ENCODE measurements around the gene FAM13A.

Gene FAM13A

GRCh38 chr4:88719381-88719780 lies 337.6 kb downstream of the FAM13A start:
- DNase-seq (ENCODE audit: low read depth) = no peak

DNA sequence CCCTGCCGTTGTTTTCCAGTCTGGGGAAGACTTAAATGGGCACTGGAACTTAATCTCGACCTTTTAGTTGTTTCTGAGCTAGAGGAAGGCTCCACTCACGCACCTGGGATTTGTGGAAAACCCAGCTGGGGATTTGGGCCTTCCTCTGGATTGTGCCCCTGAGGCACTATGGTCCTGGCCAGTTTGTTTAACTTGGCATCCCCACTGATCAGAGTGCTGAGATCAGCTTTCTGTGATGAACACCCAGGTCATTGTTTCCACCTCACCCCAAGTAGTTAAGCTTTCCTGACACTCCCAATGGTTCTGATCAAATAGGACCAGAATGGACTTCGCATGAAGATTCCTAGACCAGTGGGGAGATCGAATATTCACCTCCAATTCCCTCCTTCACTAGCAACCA lies 338.9 kb downstream of the FAM13A start:
- no peak for DNase-seq (ENCODE audit: low read depth)

DNA sequence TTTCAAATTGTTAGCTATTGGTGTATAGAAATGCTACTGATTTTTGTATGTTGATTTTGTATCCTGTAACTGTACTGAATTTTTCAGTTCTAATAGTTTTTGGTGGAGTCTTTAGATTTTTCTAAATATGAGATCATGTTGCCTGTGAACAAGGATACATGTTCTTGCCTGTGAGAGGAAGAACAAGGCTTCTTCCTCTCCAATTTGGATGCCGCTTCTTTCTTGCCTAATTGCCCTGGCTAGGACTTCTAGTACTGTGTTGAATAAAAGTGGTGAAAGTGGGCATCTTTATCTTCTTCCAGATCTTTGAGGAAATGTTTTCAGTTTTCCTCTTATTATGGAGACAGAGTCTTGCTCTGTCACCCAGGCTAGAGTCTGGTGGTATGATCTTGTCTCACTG lies 343.2 kb downstream of the FAM13A start:
- no peak for DNase-seq (ENCODE audit: low read depth)

DNA sequence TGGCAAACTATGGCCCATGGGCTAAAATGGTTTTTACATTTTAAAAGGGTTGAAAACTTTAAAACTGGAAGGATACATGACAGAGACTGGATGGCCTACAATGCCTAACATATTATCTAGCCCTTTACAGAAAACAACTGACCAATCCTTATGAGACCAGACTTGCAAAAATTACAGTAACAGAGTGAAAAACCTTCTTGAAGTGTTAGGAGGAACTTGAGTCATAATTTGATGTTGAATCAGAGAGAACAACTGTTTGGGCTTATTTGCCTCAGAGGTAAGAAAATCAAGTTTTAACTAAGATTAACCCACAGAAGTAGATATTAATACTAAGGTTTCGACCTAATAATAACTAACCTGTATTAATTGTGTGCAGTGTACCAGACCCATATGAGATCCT lies 347.0 kb downstream of the FAM13A start:
- DNase-seq (ENCODE audit: low read depth) = no peak

DNA sequence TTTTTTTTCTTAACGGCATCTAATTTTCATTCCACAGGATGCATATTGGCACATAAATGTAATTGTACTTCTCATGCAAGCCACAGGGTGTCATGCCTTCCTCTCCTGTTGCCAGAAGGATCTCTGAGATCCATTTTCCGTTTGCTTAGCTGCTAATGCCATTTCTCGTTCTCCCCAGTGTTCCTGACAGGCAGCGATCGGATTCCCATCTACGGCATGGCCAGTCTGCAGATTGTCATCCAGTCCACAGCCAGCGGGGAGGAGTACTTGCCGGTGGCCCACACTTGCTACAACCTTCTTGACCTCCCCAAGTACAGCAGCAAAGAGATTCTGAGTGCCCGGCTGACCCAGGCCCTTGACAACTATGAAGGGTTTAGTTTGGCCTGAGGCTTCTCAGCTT lies 350.4 kb downstream of the FAM13A start:
- DNase-seq (ENCODE audit: low read depth) = no peak

- DNase-seq (ENCODE audit: low read depth) = no peak
These were observed 351.0 kb downstream of the FAM13A start for GRCh38 chr4:88705805-88706492.

DNA sequence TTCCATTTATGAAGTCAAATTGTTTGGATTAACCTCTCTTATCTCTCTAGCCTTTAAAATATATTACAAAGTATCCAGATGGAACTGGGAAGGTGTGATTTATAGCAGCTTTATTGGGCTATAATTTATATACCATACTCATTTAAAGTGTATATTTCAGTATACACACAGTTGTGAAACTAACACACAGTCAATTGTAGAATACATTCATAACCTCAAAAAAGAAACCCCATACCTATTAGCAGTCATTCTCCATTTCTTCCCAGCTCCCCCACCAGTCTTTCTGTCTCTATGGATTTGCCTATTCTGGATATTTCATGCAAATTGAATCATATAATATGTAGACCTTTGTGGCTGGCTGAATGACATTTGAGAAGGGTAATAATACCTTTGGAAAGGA lies 351.8 kb downstream of the FAM13A start:
- no peak for DNase-seq (ENCODE audit: low read depth)

- no peak for DNase-seq (ENCODE audit: low read depth)
These were observed 354.2 kb downstream of the FAM13A start for GRCh38 chr4:88702782-88703181.

GRCh38 chr4:88698519-88698918 lies 358.5 kb downstream of the FAM13A start:
- DNase-seq (ENCODE audit: low read depth) = no peak

- peak; percentile 47 for DNase-seq (ENCODE audit: low read depth)
These were observed 359.2 kb downstream of the FAM13A start, which contains the start of gene NAP1L5 for GRCh38 chr4:88697588-88698329. NAP1L5 (minus strand) TSS chr4:88697829; CDS start chr4:88697754, 75 bp downstream.

- no peak for DNase-seq (ENCODE audit: low read depth)
These were observed 359.8 kb downstream of the FAM13A start for GRCh38 chr4:88697141-88697540.

DNA sequence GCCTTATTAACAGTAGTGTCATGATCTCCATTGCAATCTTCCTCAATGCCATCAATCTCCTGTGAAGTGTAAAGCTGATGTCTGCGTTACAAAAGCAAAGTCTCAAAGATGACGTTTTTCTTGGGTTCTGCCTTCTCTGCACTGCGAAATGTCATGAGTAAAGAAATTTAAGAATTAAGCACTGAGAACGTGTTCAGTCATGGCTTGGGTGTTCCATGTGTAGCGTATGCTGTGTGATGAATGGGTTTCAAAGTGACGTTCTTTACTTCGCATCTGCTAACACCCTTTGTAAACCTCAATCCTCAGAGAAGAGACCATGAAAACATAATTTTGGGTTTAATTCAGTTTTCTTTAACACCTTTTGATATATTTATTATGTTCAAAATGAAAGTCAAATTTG lies 360.4 kb downstream of the FAM13A start:
- DNase-seq (ENCODE audit: low read depth) = no peak

DNA sequence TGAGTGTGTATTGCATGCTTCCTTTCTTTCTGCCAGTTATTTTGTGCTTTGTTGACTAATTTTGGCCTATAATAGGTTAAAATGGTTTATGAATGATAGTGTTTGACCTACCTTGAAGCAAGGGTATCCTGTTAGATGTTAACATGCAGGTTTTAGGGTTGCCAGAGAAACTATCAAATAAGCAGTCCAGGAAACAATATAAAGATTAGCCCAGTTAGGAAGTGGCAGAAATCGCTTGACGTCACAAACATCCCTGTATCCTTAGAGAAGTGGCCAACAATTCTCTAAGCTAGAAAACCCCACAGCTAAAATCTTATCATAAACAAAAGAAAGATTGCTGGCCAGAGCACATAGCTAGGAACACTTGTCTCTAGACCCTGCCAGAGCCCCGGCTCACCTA lies 363.2 kb downstream of the FAM13A start:
- DNase-seq (ENCODE audit: low read depth) = no peak

- DNase-seq (ENCODE audit: low read depth) = no peak
These were observed 366.6 kb downstream of the FAM13A start for GRCh38 chr4:88690355-88690754.

GRCh38 chr4:88681209-88681608 lies 375.8 kb downstream of the FAM13A start:
- no peak for DNase-seq (ENCODE audit: low read depth)

Measured in stimulated activated CD8-positive, alpha-beta memory T cell treated with anti-CD3 and anti-CD28 coated beads, Interleukin-4, amount 100 ng/mL, for 24 hours (primary cell).